SU-DHL-6 (cell line): ENCODE measurements around the gene ZNF22.

ENCODE experiments used
- H2AFZ ChIP-seq: fragments of 200-600 bp; sonication (generic); 2 replicates; pipeline ENCODE4 v1.6.1; 2014; ENCODE audit warnings: low read depth, mild to moderate bottlenecking, moderate library complexity, mixed read lengths, antibody characterized with exemption, low read length; ENCODE audit not compliant: severe bottlenecking
- H3F3A ChIP-seq: fragments of 200-600 bp; shearing (Covaris generic); 2 replicates; pipeline ENCODE4 v1.6.0; 2016; ENCODE audit warnings: antibody characterized with exemption, mild to moderate bottlenecking; ENCODE audit not compliant: insufficient read depth
- H3K27ac ChIP-seq: fragments of 200-600 bp; sonication (generic); 2 replicates; pipeline ENCODE4 v1.5.1; 2016; ENCODE audit warnings: low read depth, mild to moderate bottlenecking, low read length, moderate library complexity, mixed read lengths
- H3K27me3 ChIP-seq: fragments of 200-600 bp; sonication (generic), shearing (Covaris generic); 2 replicates; pipeline ENCODE4 v1.6.0; 2014; ENCODE audit warnings: mild to moderate bottlenecking, low read length
- H3K36me3 ChIP-seq: fragments of 200-600 bp; sonication (generic); 2 replicates; pipeline ENCODE4 v1.6.1; 2014; ENCODE audit warnings: mild to moderate bottlenecking, low read length, mixed read lengths
- H3K4me2 ChIP-seq: fragments of 300-600, 200-600 bp; shearing (Covaris generic), sonication (generic); 2 replicates; pipeline ENCODE4 v1.6.0; 2014; ENCODE audit warnings: low read length, low read depth, mild to moderate bottlenecking; ENCODE audit not compliant: poor library complexity, severe bottlenecking
- H3K4me3 ChIP-seq: fragments of 200-600 bp; sonication (generic); 2 replicates; pipeline ENCODE4 v1.5.1; 2014; ENCODE audit warnings: antibody characterized with exemption, low read length, mild to moderate bottlenecking, mixed read lengths; ENCODE audit not compliant: insufficient read depth, poor library complexity, severe bottlenecking
- H3K79me2 ChIP-seq: fragments of 200-600 bp; sonication (generic); 2 replicates; pipeline ENCODE4 v1.6.1; 2014; ENCODE audit warnings: mild to moderate bottlenecking, low read length, moderate library complexity; ENCODE audit not compliant: insufficient read depth
- H3K9ac ChIP-seq: fragments of 200-600 bp; sonication (generic); 2 replicates; pipeline ENCODE4 v1.7.0; 2014; ENCODE audit warnings: mild to moderate bottlenecking, low read length
- H3K9me2 ChIP-seq: fragments of 200-600 bp; sonication (generic); replicated peaks from 2 replicates; pipeline ENCODE4 v1.6.1; 2014; ENCODE audit warnings: low read length; ENCODE audit not compliant: insufficient read depth
- H3K9me3 ChIP-seq: fragments of 200-600 bp; sonication (generic); 2 replicates; pipeline ENCODE4 v1.6.1; 2014; ENCODE audit warnings: low read length, mixed read lengths; ENCODE audit not compliant: insufficient read depth
- H4K20me1 ChIP-seq: fragments of 200-600 bp; sonication (generic); 2 replicates; pipeline ENCODE4 v1.6.1; 2014; ENCODE audit warnings: low read depth, mild to moderate bottlenecking, antibody characterized with exemption, low read length, moderate library complexity, mixed read lengths
- EZH2phosphoT487 ChIP-seq: fragments of 200-600 bp; sonication (generic), shearing (Covaris generic); conservative IDR thresholded peaks from 2 replicates; pipeline ENCODE4 v1.6.1; 2018; ENCODE audit warnings: mild to moderate bottlenecking, antibody characterized with exemption, low read length, moderate library complexity, mixed read lengths
- TF ChIP-seq, protein P1 (sequence below): fragments of 200-600 bp; sonication (generic); IDR thresholded peaks from one replicate; pipeline ENCODE4 v1.5.1; 2017; ENCODE audit warnings: antibody characterized with exemption, mild to moderate bottlenecking, low read length, moderate library complexity; ENCODE audit not compliant: insufficient read depth, poor library complexity, severe bottlenecking

Gene ZNF22

DNA sequence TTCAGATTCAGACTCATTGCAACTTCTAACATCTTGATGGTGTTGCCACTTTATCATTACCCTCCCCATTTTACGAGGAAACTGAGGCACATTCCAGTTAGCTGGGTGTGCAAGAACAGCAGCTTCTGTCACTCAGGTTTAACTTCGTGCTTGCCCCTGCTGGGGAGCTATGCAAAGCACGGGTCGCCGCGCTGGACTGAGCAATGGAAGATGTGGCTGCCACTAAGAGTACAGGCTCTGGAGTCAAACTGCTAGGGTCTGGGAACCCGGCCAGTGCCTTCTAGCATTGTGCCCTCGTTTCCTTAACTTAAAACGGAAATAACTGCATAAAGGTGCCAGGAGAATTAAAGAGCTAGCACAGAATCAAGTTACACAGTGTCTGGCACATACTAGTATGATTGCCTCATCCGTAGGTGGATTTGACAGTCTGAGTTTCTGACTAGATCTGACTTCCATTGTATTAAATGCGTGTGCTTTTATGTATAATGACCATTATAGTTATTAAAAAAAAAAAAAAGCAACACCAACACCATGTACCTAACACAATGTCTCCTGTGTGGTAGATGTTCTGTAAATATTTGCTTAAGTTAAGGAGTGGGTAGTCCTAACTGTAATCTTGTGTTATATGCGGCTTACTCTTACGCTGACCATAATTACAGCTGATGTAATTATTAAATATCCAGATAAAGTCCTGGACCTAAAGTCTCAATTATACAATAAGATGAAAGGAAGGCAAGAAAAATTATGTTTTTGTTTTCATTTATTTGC is 842 bp downstream of the ZNF22 start:
- peaks cover 17% of the 10 kb centered on the region; the same call in 1 of the 2 replicates for H3K36me3 ChIP-seq
- TF ChIP-seq EZH2phosphoT487, result no peak
- TF ChIP-seq, protein P1, sequence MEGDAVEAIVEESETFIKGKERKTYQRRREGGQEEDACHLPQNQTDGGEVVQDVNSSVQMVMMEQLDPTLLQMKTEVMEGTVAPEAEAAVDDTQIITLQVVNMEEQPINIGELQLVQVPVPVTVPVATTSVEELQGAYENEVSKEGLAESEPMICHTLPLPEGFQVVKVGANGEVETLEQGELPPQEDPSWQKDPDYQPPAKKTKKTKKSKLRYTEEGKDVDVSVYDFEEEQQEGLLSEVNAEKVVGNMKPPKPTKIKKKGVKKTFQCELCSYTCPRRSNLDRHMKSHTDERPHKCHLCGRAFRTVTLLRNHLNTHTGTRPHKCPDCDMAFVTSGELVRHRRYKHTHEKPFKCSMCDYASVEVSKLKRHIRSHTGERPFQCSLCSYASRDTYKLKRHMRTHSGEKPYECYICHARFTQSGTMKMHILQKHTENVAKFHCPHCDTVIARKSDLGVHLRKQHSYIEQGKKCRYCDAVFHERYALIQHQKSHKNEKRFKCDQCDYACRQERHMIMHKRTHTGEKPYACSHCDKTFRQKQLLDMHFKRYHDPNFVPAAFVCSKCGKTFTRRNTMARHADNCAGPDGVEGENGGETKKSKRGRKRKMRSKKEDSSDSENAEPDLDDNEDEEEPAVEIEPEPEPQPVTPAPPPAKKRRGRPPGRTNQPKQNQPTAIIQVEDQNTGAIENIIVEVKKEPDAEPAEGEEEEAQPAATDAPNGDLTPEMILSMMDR, result no peak
- no peaks in the 10 kb centered on the region for H3K9me3 ChIP-seq
- peak overlapping the region; percentile 60 for H3K9ac ChIP-seq
- peaks cover 19% of the 10 kb centered on the region for H4K20me1 ChIP-seq
- H3K79me2 ChIP-seq, result peaks cover 22% of the 10 kb centered on the region
- peak overlapping the region; percentile 48 for H3K27ac ChIP-seq
- H3K4me2 ChIP-seq, result peak overlapping the region; percentile 69
- no peaks in the 10 kb centered on the region for H3K27me3 ChIP-seq
- H3F3A ChIP-seq, result 0 out of 2 replicates have a peak, but pooled peaks cover 3% of the 10 kb centered on the region
- H3K9me2 ChIP-seq, result no peaks in the 10 kb centered on the region
- peak overlapping the region; percentile 71 for H3K4me3 ChIP-seq
- peak overlapping the region; percentile 8 for H2AFZ ChIP-seq

DNA sequence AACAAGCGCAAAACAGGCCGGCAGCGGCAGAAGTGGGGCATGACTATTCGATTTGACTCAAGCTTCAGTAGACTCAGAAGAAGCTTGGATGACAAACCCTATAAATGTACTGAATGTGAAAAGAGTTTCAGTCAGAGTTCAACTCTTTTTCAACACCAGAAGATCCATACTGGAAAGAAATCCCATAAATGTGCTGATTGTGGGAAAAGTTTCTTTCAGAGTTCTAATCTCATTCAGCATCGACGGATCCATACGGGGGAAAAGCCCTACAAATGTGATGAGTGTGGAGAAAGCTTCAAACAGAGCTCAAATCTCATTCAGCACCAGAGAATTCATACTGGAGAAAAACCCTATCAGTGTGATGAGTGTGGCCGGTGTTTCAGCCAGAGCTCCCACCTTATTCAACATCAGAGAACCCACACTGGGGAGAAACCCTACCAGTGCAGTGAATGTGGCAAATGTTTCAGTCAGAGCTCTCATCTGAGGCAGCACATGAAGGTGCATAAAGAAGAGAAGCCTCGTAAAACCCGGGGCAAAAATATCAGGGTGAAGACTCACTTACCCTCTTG is 2.8 kb downstream of the ZNF22 start:
- Histone ChIP-seq H3K36me3 (peaks cover 17% of the 10 kb centered on the region; the same call in 1 of the 2 replicates), H4K20me1 (peaks cover 19% of the 10 kb centered on the region), H3K9ac (no peak overlapping the region), H3K9me3 (no peaks in the 10 kb centered on the region), H3K9me2 (no peaks in the 10 kb centered on the region), H3K27ac (no peak overlapping the region), H3F3A (0 out of 2 replicates have a peak, but pooled peaks cover 3% of the 10 kb centered on the region), H3K27me3 (no peaks in the 10 kb centered on the region), H2AFZ (no peak overlapping the region), H3K79me2 (peaks cover 22% of the 10 kb centered on the region), H3K4me2 (no peak overlapping the region), H3K4me3 (no peak overlapping the region)
- TF ChIP-seq EZH2phosphoT487, result no peak
- TF ChIP-seq, protein P1, result no peak

DNA sequence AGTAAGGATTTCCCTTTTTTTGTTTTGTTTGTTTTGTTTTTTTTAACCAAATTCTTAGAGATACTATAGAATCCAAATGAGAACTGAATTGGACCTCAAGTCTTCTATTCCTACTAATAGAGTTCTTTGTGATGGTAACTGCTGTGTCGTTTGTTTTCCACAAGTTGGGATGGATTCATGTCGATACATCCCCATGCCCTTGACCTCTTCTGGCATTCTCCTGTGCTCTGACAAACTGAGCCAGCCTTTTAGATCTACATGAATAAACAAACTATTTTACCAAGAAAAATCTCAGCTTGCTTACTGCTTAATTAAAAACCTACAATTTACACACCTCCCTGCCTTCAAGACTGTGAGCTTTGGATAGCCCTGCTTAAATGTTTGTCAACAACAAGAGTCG is 3.9 kb downstream of the ZNF22 start:
- no peaks in the 10 kb centered on the region for H3K9me3 ChIP-seq
- no peak overlapping the region for H3K4me3 ChIP-seq
- no peak overlapping the region for H3K27ac ChIP-seq
- peaks cover 19% of the 10 kb centered on the region for H4K20me1 ChIP-seq
- no peak overlapping the region for H3K4me2 ChIP-seq
- TF ChIP-seq EZH2phosphoT487, result no peak
- TF ChIP-seq, protein P1, result no peak
- peaks cover 22% of the 10 kb centered on the region for H3K79me2 ChIP-seq
- H2AFZ ChIP-seq, result no peak overlapping the region
- H3K36me3 ChIP-seq, result peaks cover 17% of the 10 kb centered on the region; the same call in 1 of the 2 replicates
- no peaks in the 10 kb centered on the region for H3K9me2 ChIP-seq
- no peaks in the 10 kb centered on the region for H3K27me3 ChIP-seq
- no peak overlapping the region for H3K9ac ChIP-seq
- H3F3A ChIP-seq, result 0 out of 2 replicates have a peak, but pooled peaks cover 3% of the 10 kb centered on the region
